GM18508 (cell line): Measurements from ENCODE around the gene SOCS7.
"Not testable (repeated sequence)": the region's sequence is repeated elsewhere in the genome, so short reads cannot be mapped to it uniquely, and the experiment has no call there.

Experiments used
- ATAC-seq: cut with Tn5 transposase; IDR thresholded peaks from one replicate; pipeline ENCODE4 v1.9.1; 2021; ENCODE audit warnings: moderate number of reproducible peaks; ENCODE audit not compliant: insufficient read depth, unreplicated experiment

The SOCS7 gene

GRCh38 chr17:38435795-38436194 lies 84.2 kb downstream of the SOCS7 start:
- ATAC-seq = no peak

GRCh38 chr17:38436386-38436785 lies 84.7 kb downstream of the SOCS7 start:
- ATAC-seq = no peak

- ATAC-seq = not testable (repeated sequence)
Observed at GRCh38 chr17:38437313-38437712, 85.7 kb downstream of the SOCS7 start.

GRCh38 chr17:38439436-38439835 lies 87.8 kb downstream of the SOCS7 start:
- no peak for ATAC-seq

- no peak for ATAC-seq
Observed at GRCh38 chr17:38440614-38441397, 89.2 kb downstream of the SOCS7 start.

GRCh38 chr17:38441429-38442061 lies 89.9 kb downstream of the SOCS7 start:
- ATAC-seq = no peak

GRCh38 chr17:38442548-38442947 lies 90.9 kb downstream of the SOCS7 start:
- ATAC-seq = no peak

- ATAC-seq = no peak
Observed at GRCh38 chr17:38443356-38444031, 91.8 kb downstream of the SOCS7 start.

GRCh38 chr17:38444151-38444550 lies 92.5 kb downstream of the SOCS7 start:
- no peak for ATAC-seq

- ATAC-seq = no peak
Observed at GRCh38 chr17:38447502-38448085, 96.0 kb downstream of the SOCS7 start.

GRCh38 chr17:38448208-38448771 lies 96.6 kb downstream of the SOCS7 start:
- no peak for ATAC-seq

GRCh38 chr17:38449364-38449763 lies 97.7 kb downstream of the SOCS7 start:
- no peak for ATAC-seq

- ATAC-seq = no peak
Observed at GRCh38 chr17:38450557-38451029, 98.9 kb downstream of the SOCS7 start.

- ATAC-seq = no peak
Observed at GRCh38 chr17:38451030-38451839, 99.6 kb downstream of the SOCS7 start.

- no peak for ATAC-seq
Observed at GRCh38 chr17:38451840-38452529, 100.3 kb downstream of the SOCS7 start.

GRCh38 chr17:38452719-38453118 lies 101.1 kb downstream of the SOCS7 start:
- no peak for ATAC-seq

- ATAC-seq = no peak
Observed at GRCh38 chr17:38453951-38454421, 102.3 kb downstream of the SOCS7 start.

GRCh38 chr17:38454532-38454931 lies 102.9 kb downstream of the SOCS7 start:
- no peak for ATAC-seq
